Neural progenitor cell (in vitro differentiated cells): ENCODE measurements around the gene PLEKHG7. TPM values are rescaled to one million over a fixed set of nuclear protein-coding genes. Genes with fewer than 3 reads are reported as not detected.

ENCODE experiments used
- DNase-seq: peaks from one replicate; pipeline ENCODE4 v3.0.0-alpha.2; 2016; ENCODE audit warnings: low spot score
- H2AFZ ChIP-seq: fragments of 200-600 bp; sonication (generic); replicated peaks from 2 replicates; pipeline ENCODE4 v1.6.1; 2016; ENCODE audit warnings: antibody characterized with exemption
- H3F3A ChIP-seq: fragments of 200-600 bp; sonication (generic); 2 replicates; pipeline ENCODE4 v1.6.1; 2016; ENCODE audit warnings: antibody characterized with exemption, low read depth
- H3K27ac ChIP-seq: fragments of 200-600 bp; sonication (generic); 2 replicates; pipeline ENCODE4 v1.5.1; 2016; ENCODE audit warnings: mild to moderate bottlenecking
- H3K27me3 ChIP-seq: fragments of 200-600 bp; sonication (generic); 2 replicates; pipeline ENCODE4 v1.6.1; 2016; ENCODE audit warnings: mild to moderate bottlenecking, moderate library complexity
- H3K36me3 ChIP-seq: fragments of 200-600 bp; sonication (generic); 2 replicates; pipeline ENCODE4 v1.5.1; 2016
- H3K4me1 ChIP-seq: fragments of 200-600 bp; sonication (generic); 2 replicates; pipeline ENCODE4 v1.6.1; 2016; ENCODE audit warnings: mixed run types
- H3K4me2 ChIP-seq: fragments of 200-600 bp; sonication (generic); 2 replicates; pipeline ENCODE4 v1.6.1; 2016
- H3K4me3 ChIP-seq: fragments of 200-600 bp; sonication (generic); 2 replicates; pipeline ENCODE4 v1.5.1; 2016
- H3K79me2 ChIP-seq: fragments of 200-600 bp; sonication (generic); 2 replicates; pipeline ENCODE4 v1.6.1; 2016; ENCODE audit warnings: low read depth
- H3K9ac ChIP-seq: fragments of 200-600 bp; sonication (generic); 2 replicates; pipeline ENCODE4 v1.6.1; 2016
- H3K9me3 ChIP-seq: fragments of 200-600 bp; sonication (generic); 2 replicates; pipeline ENCODE4 v1.5.1; 2016; ENCODE audit warnings: low read depth
- H4K20me1 ChIP-seq: fragments of 200-600 bp; sonication (generic); 2 replicates; pipeline ENCODE4 v1.6.1; 2016; ENCODE audit warnings: low read depth
- H3K27ac Mint-ChIP-seq: 3 replicates; pipeline ENCODE4 v1.8.0; 2021; ENCODE audit warnings: mixed read lengths
- H3K27me3 Mint-ChIP-seq: 2 replicates; pipeline ENCODE4 v1.8.0; 2022; ENCODE audit warnings: low read depth, mild to moderate bottlenecking, inconsistent platforms, moderate library complexity, mixed read lengths; ENCODE audit not compliant: insufficient read depth
- H3K36me3 Mint-ChIP-seq: 3 replicates; pipeline ENCODE4 v1.8.0; 2021; ENCODE audit warnings: mixed read lengths
- H3K4me1 Mint-ChIP-seq: 3 replicates; pipeline ENCODE4 v1.8.0; 2021; ENCODE audit warnings: mixed read lengths
- H3K4me3 Mint-ChIP-seq: 3 replicates; pipeline ENCODE4 v1.8.0; 2021; ENCODE audit warnings: mild to moderate bottlenecking, moderate library complexity, mixed read lengths
- H3K9me3 Mint-ChIP-seq: 3 replicates; pipeline ENCODE4 v1.8.0; 2020; ENCODE audit warnings: mixed read lengths
- EZH2 ChIP-seq: fragments of 200-600 bp; sonication (generic); IDR thresholded peaks from 2 replicates; pipeline ENCODE4 v1.6.1; 2017; ENCODE audit warnings: antibody characterized with exemption, mild to moderate bottlenecking, moderate library complexity
- EZH2phosphoT487 ChIP-seq: fragments of 200-600 bp; sonication (generic); IDR thresholded peaks from 2 replicates; pipeline ENCODE4 v1.6.1; 2017; ENCODE audit warnings: antibody characterized with exemption
- total RNA-seq: library from RNA; depleted of rRNA; stranded (reverse); fragments of >200 nt; gene quantifications from 2 replicates; pipeline ENCODE4 v1.2.3, GENCODE V29; 2015; ENCODE audit warnings: low replicate concordance
- TF ChIP-seq, protein P1 (sequence below): fragments of 200-600 bp; sonication (generic); IDR thresholded peaks from 2 replicates; pipeline ENCODE4 v1.5.1; 2017; ENCODE audit warnings: antibody characterized with exemption, mild to moderate bottlenecking

PLEKHG7 gene
- total RNA-seq, 1 donor from 2014 or later: not detected

DNA sequence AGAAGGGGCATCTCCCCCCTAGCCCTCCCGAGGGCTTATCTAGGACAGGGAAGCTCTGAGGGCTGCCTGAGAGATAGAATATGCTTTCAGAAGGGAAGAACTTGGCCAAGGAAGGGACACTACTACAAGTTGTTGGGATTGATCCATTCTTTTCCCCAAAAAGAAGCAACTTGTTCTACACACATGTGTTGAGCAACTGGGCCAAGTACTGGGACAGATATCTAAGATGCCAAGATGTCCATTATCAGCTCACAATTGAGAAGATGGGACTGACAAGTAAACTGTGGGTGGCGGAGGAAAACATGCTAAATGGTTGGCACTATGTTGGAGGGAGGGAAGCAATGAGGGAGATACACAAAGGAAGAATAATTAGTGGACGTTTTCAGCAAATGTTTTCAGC lies 30.9 kb downstream of the PLEKHG7 start:
- H3K36me3 ChIP-seq: no peaks in the 10 kb centered on the region
- DNase-seq: no peak
- H2AFZ ChIP-seq: no peak overlapping the region
- Mint-ChIP-seq H3K36me3 (no peaks in the 10 kb centered on the region), H3K27ac (no peak overlapping the region), H3K9me3 (no peaks in the 10 kb centered on the region), H3K4me1 (peaks cover 6% of the 10 kb centered on the region), H3K27me3 (no peaks in the 10 kb centered on the region), H3K4me3 (no peak overlapping the region)
- H3K9me3 ChIP-seq: no peaks in the 10 kb centered on the region
- H3K4me1 ChIP-seq: peaks cover 13% of the 10 kb centered on the region
- TF ChIP-seq EZH2 (no peak), EZH2phosphoT487 (no peak)
- TF ChIP-seq, protein P1, sequence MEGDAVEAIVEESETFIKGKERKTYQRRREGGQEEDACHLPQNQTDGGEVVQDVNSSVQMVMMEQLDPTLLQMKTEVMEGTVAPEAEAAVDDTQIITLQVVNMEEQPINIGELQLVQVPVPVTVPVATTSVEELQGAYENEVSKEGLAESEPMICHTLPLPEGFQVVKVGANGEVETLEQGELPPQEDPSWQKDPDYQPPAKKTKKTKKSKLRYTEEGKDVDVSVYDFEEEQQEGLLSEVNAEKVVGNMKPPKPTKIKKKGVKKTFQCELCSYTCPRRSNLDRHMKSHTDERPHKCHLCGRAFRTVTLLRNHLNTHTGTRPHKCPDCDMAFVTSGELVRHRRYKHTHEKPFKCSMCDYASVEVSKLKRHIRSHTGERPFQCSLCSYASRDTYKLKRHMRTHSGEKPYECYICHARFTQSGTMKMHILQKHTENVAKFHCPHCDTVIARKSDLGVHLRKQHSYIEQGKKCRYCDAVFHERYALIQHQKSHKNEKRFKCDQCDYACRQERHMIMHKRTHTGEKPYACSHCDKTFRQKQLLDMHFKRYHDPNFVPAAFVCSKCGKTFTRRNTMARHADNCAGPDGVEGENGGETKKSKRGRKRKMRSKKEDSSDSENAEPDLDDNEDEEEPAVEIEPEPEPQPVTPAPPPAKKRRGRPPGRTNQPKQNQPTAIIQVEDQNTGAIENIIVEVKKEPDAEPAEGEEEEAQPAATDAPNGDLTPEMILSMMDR: no peak
- no peak overlapping the region for H3K27ac ChIP-seq
- no peaks in the 10 kb centered on the region for H3K27me3 ChIP-seq
- H4K20me1 ChIP-seq: no peaks in the 10 kb centered on the region
- H3K4me3 ChIP-seq: no peak overlapping the region
- no peak overlapping the region for H3K9ac ChIP-seq
- no peaks in the 10 kb centered on the region for H3F3A ChIP-seq
- H3K79me2 ChIP-seq: no peaks in the 10 kb centered on the region
- H3K4me2 ChIP-seq: no peak overlapping the region

DNA sequence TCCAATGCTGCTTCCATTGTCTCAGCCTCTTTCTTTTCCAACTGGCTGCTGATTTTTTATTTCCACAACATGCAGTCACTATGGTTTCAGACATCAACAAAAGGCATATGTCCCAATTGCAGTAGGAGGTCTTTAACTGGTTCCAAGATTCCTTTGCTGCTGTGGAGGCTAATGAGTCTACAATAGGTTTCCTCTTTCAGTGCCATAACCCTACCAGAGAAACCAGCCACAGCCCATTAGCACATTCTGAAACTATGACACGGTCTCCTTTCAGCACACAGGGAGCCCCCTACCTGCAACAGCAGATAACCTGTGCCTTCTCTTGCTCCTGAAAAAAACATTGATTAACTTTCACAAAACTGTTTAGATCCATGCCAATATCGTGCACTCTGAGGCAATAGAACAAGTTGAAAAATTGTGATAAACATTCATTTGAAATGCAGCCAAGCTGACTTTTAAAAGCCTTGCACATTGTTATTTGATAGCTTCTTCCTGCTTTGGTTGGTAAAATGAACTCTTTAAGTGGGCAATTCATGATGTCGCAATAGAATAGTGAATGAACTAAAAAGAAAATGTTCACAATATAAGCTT lies 32.4 kb downstream of the PLEKHG7 start:
- peaks cover 6% of the 10 kb centered on the region for H3K4me1 Mint-ChIP-seq
- peaks cover 2% of the 10 kb centered on the region for H3K27me3 Mint-ChIP-seq
- H3F3A ChIP-seq: no peaks in the 10 kb centered on the region
- no peak overlapping the region for H2AFZ ChIP-seq
- no peaks in the 10 kb centered on the region for H3K36me3 Mint-ChIP-seq
- no peaks in the 10 kb centered on the region for H3K36me3 ChIP-seq
- H3K4me3 ChIP-seq: no peak overlapping the region
- no peak overlapping the region for H3K4me2 ChIP-seq
- no peak overlapping the region for H3K27ac ChIP-seq
- TF ChIP-seq, protein P1: no peak
- no peak for TF ChIP-seq EZH2phosphoT487
- H3K9me3 Mint-ChIP-seq: no peaks in the 10 kb centered on the region
- H3K79me2 ChIP-seq: no peaks in the 10 kb centered on the region
- no peaks in the 10 kb centered on the region for H3K27me3 ChIP-seq
- no peak overlapping the region for H3K9ac ChIP-seq
- peaks cover 4% of the 10 kb centered on the region for H3K4me1 ChIP-seq
- no peak overlapping the region for H3K4me3 Mint-ChIP-seq
- no peak overlapping the region for H3K27ac Mint-ChIP-seq
- no peak for DNase-seq
- no peaks in the 10 kb centered on the region for H4K20me1 ChIP-seq
- no peaks in the 10 kb centered on the region for H3K9me3 ChIP-seq

GRCh38 chr12:92736605-92737004 lies 33.8 kb downstream of the PLEKHG7 start:
- Mint-ChIP-seq H3K9me3 (no peaks in the 10 kb centered on the region), H3K27ac (no peak overlapping the region), H3K27me3 (peaks cover 2% of the 10 kb centered on the region)

More at GRCh38 chr12:92736605-92737004, 33.8 kb downstream of the PLEKHG7 start:
- Histone ChIP-seq H3K36me3 (no peaks in the 10 kb centered on the region), H3K27me3 (no peaks in the 10 kb centered on the region), H3K4me1 (peaks cover 3% of the 10 kb centered on the region), H3K9ac (no peak overlapping the region), H3K4me3 (no peak overlapping the region), H3F3A (no peaks in the 10 kb centered on the region), H4K20me1 (no peaks in the 10 kb centered on the region), H3K4me2 (no peak overlapping the region), H3K27ac (no peak overlapping the region), H3K79me2 (no peaks in the 10 kb centered on the region), H2AFZ (peak overlapping the region; percentile 22), H3K9me3 (no peaks in the 10 kb centered on the region)
- no peak for DNase-seq
- H3K4me3 Mint-ChIP-seq: no peak overlapping the region
- TF ChIP-seq, protein P1: no peak
- TF ChIP-seq EZH2phosphoT487 (no peak), EZH2 (no peak)
- no peaks in the 10 kb centered on the region for H3K36me3 Mint-ChIP-seq
- peaks cover 6% of the 10 kb centered on the region for H3K4me1 Mint-ChIP-seq
